Transverse colon (tissue), 4 donors: ENCODE measurements around the gene CEP170B. TPM values are rescaled to one million over a fixed set of nuclear protein-coding genes. Genes with fewer than 3 reads are reported as not detected.
"Not testable (repeated sequence)": the region's sequence is repeated elsewhere in the genome, so short reads cannot be mapped to it uniquely, and the experiment has no call there.

ENCODE experiments used
- DNase-seq: peaks from one replicate; pipeline ENCODE4 v3.0.0-alpha.2; 2019
- H3K27ac ChIP-seq, 4 donors: fragments of 200-600 bp; sonication (generic); 2 replicates each; pipeline ENCODE4 v1.5.1; 2016 to 2018; ENCODE audit warnings: inconsistent platforms in 4 of 4
- H3K27me3 ChIP-seq: fragments of 200-600 bp; sonication (generic); 2 replicates; pipeline ENCODE4 v1.5.1; 2017; ENCODE audit warnings: inconsistent platforms
- H3K36me3 ChIP-seq, 4 donors: fragments of 200-600 bp; sonication (generic); 2 replicates each; pipeline ENCODE4 v1.5.1; 2017 to 2019; ENCODE audit warnings: inconsistent platforms in 4 of 4
- H3K4me1 ChIP-seq, 4 donors: fragments of 200-600 bp; sonication (generic); 2 replicates each; pipeline ENCODE4 v1.5.1; 2017 to 2020; ENCODE audit warnings: inconsistent platforms in 4 of 4
- H3K4me3 ChIP-seq, 4 donors: fragments of 200-600 bp; sonication (generic); 1 replicate in 1 of 4; 2 replicates in 3 of 4; pipeline versions ENCODE4 v1.5.1 to v1.6.1; 2017 to 2019; ENCODE audit warnings: inconsistent platforms in 4 of 4
- H3K9me3 ChIP-seq, 2 donors: fragments of 200-600 bp; sonication (generic); 2 replicates each; pipeline ENCODE4 v1.5.1; 2017 to 2019; ENCODE audit warnings: inconsistent platforms in 2 of 2
- CTCF ChIP-seq, 5 experiments: fragments of 200-600 bp in 3 of 5; fragments of 450-650 bp in 2 of 5; sonication (generic) in 3 of 5; IDR thresholded peaks; 1 replicate in 2 of 5; 2 replicates in 3 of 5; pipeline ENCODE4 v1.5.1; 2016 to 2017; ENCODE audit warnings: antibody characterized with exemption in 5 of 5, inconsistent platforms in 3 of 5, mild to moderate bottlenecking in 2 of 5, moderate library complexity in 1 of 5
- EP300 ChIP-seq: sonication (generic); formaldehyde crosslinking; IDR thresholded peaks from one replicate; pipeline ENCODE4 v1.6.1; 2017; ENCODE audit warnings: antibody characterized with exemption, low read depth
- POLR2A ChIP-seq: fragments of 450-650 bp; IDR thresholded peaks from one replicate; pipeline ENCODE4 v1.6.1; 2016; ENCODE audit warnings: antibody characterized with exemption, mild to moderate bottlenecking, moderate library complexity
- POLR2AphosphoS5 ChIP-seq, 3 donors: sonication (generic); formaldehyde crosslinking; IDR thresholded peaks; one replicate each; pipeline ENCODE4 v1.6.1; 2016; ENCODE audit warnings: antibody characterized with exemption in 3 of 3
- WGBS, 2 donors: methylation state at CpG; one replicate each; pipeline ENCODE4 v1.1.5; 2018; ENCODE audit warnings: low coverage in 1 of 2; 5-methylcytosine and 5-hydroxymethylcytosine counted together
- in situ Hi-C, 4 donors: fragments of 200-750 bp; cut with MboI; loops; one replicate each; pipeline versions ENCODE4 v1.15.0 to v1.15.1; 2017; ENCODE audit warnings: low sequenced_read_pairs in 3 of 4, low pct_ligation_motif_present in 1 of 4, low pct_unique_long_range_greater_than_20kb in 1 of 4
- intact Hi-C: fragments of 100-400 bp; cut with DNase I; formaldehyde crosslinking; loops from one replicate; pipeline ENCODE4 v1.15.1; 2023; ENCODE audit warnings: low total_unique reads
- total RNA-seq, 4 donors: library from RNA; depleted of rRNA; stranded (reverse); fragments of >200 nt; gene quantifications; one replicate each; pipeline ENCODE4 v1.1.0, GENCODE V29; 2016

The CEP170B gene
- total RNA-seq, 4 donors from 2014 or later = 56.0 to 195 (median 109) TPM

GRCh38 chr14:104913435-104913834 is 48.4 kb downstream of the CEP170B start:
- H3K4me1 ChIP-seq = no peaks in the 10 kb centered on the region
- peaks cover 0 to 9% of the 10 kb centered on the region in 2 donors for H3K9me3 ChIP-seq
- no peak overlapping the region for H3K27ac ChIP-seq
- in situ Hi-C loops = no loop called here
- DNase-seq = no peak
- no peaks in the 10 kb centered on the region for H3K36me3 ChIP-seq
- 84% methylated on average over 6 to 7 of the region's 7 CpGs for WGBS, 2 donors
- H3K27me3 ChIP-seq = peaks cover 24% of the 10 kb centered on the region
- H3K4me3 ChIP-seq = no peak overlapping the region
- intact Hi-C loops = no loop called here
- no peak for TF ChIP-seq CTCF (IDR thresholded peaks at IDR 0.05)
- TF ChIP-seq POLR2AphosphoS5 (IDR thresholded peaks at IDR 0.05) = no peak
- TF ChIP-seq POLR2A = no peak
- no peak for TF ChIP-seq EP300

GRCh38 chr14:104917116-104917515 is 52.0 kb downstream of the CEP170B start:
- WGBS, 2 donors = 63 to 74% methylated on average over 3 to 9 of the region's 9 CpGs
- DNase-seq = no peak
- Histone ChIP-seq H3K27me3 (peaks cover 16% of the 10 kb centered on the region), H3K4me3 (no peak overlapping the region), H3K36me3 (no peaks in the 10 kb centered on the region), H3K4me1 (no peaks in the 10 kb centered on the region), H3K27ac (no peak overlapping the region), H3K9me3 (peaks cover 0 to 4% of the 10 kb centered on the region in 2 donors)
- in situ Hi-C loops = no loop called here
- no peak for TF ChIP-seq POLR2AphosphoS5 (IDR thresholded peaks at IDR 0.05)
- no peak for TF ChIP-seq CTCF (IDR thresholded peaks at IDR 0.05)
- no peak for TF ChIP-seq EP300
- TF ChIP-seq POLR2A = no peak
- intact Hi-C loops = no loop called here

GRCh38 chr14:104917993-104918392 is 52.9 kb downstream of the CEP170B start:
- H3K36me3 ChIP-seq = no peaks in the 10 kb centered on the region
- no peak for TF ChIP-seq POLR2A
- no peak for TF ChIP-seq CTCF (IDR thresholded peaks at IDR 0.05)
- TF ChIP-seq EP300 = no peak
- no peak for TF ChIP-seq POLR2AphosphoS5 (IDR thresholded peaks at IDR 0.05)
- in situ Hi-C loops = no loop called here
- no peak overlapping the region for H3K4me3 ChIP-seq
- no peaks in the 10 kb centered on the region for H3K9me3 ChIP-seq
- DNase-seq = no peak
- intact Hi-C loops = no loop called here
- peaks cover 13% of the 10 kb centered on the region for H3K27me3 ChIP-seq
- 43 to 62% methylated on average over 2 to 4 of the region's 4 CpGs for WGBS, 2 donors
- no peaks in the 10 kb centered on the region for H3K4me1 ChIP-seq
- H3K27ac ChIP-seq = no peak overlapping the region

GRCh38 chr14:104919152-104919992 is 54.3 kb downstream of the CEP170B start:
- 65 to 82% methylated on average over 7 to 12 of the region's 12 CpGs for WGBS, 2 donors
- H3K27me3 ChIP-seq, DNase-seq, intact Hi-C loops, H3K9me3 ChIP-seq, H3K4me3 ChIP-seq, H3K27ac ChIP-seq, H3K4me1 ChIP-seq, in situ Hi-C loops, H3K36me3 ChIP-seq: not testable (repeated sequence)

GRCh38 chr14:104919993-104920315 is 54.9 kb downstream of the CEP170B start:
- Histone ChIP-seq H3K4me3 (no peak overlapping the region), H3K27ac (no peak overlapping the region), H3K36me3 (no peaks in the 10 kb centered on the region), H3K4me1 (no peaks in the 10 kb centered on the region), H3K9me3 (no peaks in the 10 kb centered on the region), H3K27me3 (peaks cover 4% of the 10 kb centered on the region)
- WGBS, 2 donors = 74% methylated on average over 3 of the region's 3 CpGs; no CpG with 5 or more reads in 1 of the 2 donors
- intact Hi-C loops (no loop called here), in situ Hi-C loops (no loop called here)
- DNase-seq = no peak
- no peak for TF ChIP-seq POLR2AphosphoS5 (IDR thresholded peaks at IDR 0.05)
- TF ChIP-seq EP300 = no peak
- TF ChIP-seq POLR2A = no peak
